ENCODE data around the gene ZPLD1.

ZPLD1 gene

DNA sequence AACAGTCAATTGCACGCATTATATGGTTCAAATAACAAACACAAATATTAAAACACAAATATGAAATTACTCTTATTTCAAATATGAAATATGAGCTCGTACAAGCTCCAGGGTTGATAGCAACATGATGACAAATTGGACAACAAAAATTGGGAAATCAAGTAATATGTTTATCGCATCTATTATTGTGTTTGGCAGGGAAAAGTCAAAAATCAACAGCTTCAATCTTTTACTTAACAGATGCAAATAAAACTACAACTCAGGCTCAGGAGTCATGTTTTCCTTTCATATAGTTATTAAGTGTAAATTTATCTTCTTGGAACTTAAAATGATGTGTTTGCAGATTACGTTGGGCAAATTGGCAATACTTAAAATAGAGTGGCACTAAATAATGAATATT is 41.4 kb downstream of the ZPLD1 start:
- Histone ChIP-seq H3K4me3 (ENCODE audit: severe bottlenecking) (no peak overlapping the region), H3K27ac (ENCODE audit: poor library complexity, severe bottlenecking) (no peak overlapping the region), H3K9me3 (ENCODE audit: severe bottlenecking) (no peaks in the 10 kb centered on the region), H3K4me1 (ENCODE audit: insufficient read depth, poor library complexity, severe bottlenecking) (no peaks in the 10 kb centered on the region), H3K27me3 (ENCODE audit: insufficient read depth, poor library complexity, severe bottlenecking) (no peaks in the 10 kb centered on the region), H3K36me3 (ENCODE audit: low read depth) (no peaks in the 10 kb centered on the region)
- DNase-seq (ENCODE audit: low spot score) (no peak), ATAC-seq (ENCODE audit: low read depth) (no peak)
- TF ChIP-seq, protein P1, sequence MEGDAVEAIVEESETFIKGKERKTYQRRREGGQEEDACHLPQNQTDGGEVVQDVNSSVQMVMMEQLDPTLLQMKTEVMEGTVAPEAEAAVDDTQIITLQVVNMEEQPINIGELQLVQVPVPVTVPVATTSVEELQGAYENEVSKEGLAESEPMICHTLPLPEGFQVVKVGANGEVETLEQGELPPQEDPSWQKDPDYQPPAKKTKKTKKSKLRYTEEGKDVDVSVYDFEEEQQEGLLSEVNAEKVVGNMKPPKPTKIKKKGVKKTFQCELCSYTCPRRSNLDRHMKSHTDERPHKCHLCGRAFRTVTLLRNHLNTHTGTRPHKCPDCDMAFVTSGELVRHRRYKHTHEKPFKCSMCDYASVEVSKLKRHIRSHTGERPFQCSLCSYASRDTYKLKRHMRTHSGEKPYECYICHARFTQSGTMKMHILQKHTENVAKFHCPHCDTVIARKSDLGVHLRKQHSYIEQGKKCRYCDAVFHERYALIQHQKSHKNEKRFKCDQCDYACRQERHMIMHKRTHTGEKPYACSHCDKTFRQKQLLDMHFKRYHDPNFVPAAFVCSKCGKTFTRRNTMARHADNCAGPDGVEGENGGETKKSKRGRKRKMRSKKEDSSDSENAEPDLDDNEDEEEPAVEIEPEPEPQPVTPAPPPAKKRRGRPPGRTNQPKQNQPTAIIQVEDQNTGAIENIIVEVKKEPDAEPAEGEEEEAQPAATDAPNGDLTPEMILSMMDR (IDR thresholded peaks at IDR 0.05; ENCODE audit: poor library complexity, severe bottlenecking) = no peak

DNA sequence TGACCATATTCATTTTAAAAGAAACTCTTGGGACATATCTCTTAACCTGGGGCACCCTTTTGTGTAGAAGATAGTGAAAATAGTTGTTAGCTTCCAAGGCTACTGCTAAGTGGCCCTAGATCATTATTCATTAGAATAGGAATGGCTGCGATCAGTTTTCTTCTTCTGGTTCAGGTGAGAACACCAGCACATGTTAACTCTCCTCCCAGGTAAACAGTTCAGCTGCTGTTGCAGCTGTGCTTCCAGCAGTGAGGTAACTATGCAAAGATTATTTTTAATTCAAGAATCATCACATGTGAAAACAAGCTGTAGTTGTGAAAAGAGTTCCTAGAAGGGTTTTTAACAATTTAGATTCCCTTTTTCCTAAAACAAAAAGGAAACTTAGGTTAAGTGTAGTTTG is 43.3 kb downstream of the ZPLD1 start:
- no peaks in the 10 kb centered on the region for H3K9me3 ChIP-seq (ENCODE audit: severe bottlenecking)
- H3K27ac ChIP-seq (ENCODE audit: poor library complexity, severe bottlenecking) = no peak overlapping the region
- no peaks in the 10 kb centered on the region for H3K27me3 ChIP-seq (ENCODE audit: insufficient read depth, poor library complexity, severe bottlenecking)
- ATAC-seq (ENCODE audit: low read depth) (no peak), DNase-seq (ENCODE audit: low spot score) (no peak)
- no peaks in the 10 kb centered on the region for H3K4me1 ChIP-seq (ENCODE audit: insufficient read depth, poor library complexity, severe bottlenecking)
- H3K36me3 ChIP-seq (ENCODE audit: low read depth) = no peaks in the 10 kb centered on the region
- no peak overlapping the region for H3K4me3 ChIP-seq (ENCODE audit: severe bottlenecking)
- TF ChIP-seq, protein P1 (IDR thresholded peaks at IDR 0.05; ENCODE audit: poor library complexity, severe bottlenecking) = no peak

DNA sequence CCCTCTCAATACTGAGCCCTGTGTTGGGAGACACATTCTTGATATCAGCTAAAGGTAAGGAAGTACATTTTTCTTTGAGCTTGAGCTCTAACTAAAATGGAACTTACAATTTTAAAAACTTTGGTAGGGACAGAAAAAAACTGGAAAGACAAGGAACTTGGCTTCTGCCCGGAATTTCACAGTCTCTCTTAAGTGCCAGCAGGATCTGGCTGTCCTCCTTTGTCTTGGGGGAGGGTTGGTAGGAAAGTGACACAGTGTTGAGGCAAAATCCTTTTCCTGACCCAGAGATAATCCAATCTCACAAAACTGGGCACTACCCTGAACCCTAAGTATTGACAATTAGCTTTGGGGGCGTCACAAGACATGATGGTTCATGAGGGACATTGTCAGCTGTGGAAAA is 45.3 kb downstream of the ZPLD1 start:
- no peaks in the 10 kb centered on the region for H3K27me3 ChIP-seq (ENCODE audit: insufficient read depth, poor library complexity, severe bottlenecking)
- no peak for ATAC-seq (ENCODE audit: low read depth)
- no peaks in the 10 kb centered on the region for H3K4me1 ChIP-seq (ENCODE audit: insufficient read depth, poor library complexity, severe bottlenecking)
- H3K9me3 ChIP-seq (ENCODE audit: severe bottlenecking) = no peaks in the 10 kb centered on the region
- DNase-seq (ENCODE audit: low spot score) = no peak
- H3K4me3 ChIP-seq (ENCODE audit: severe bottlenecking) = no peak overlapping the region
- H3K36me3 ChIP-seq (ENCODE audit: low read depth) = no peaks in the 10 kb centered on the region
- TF ChIP-seq, protein P1 (IDR thresholded peaks at IDR 0.05; ENCODE audit: poor library complexity, severe bottlenecking) = no peak
- no peak overlapping the region for H3K27ac ChIP-seq (ENCODE audit: poor library complexity, severe bottlenecking)

DNA sequence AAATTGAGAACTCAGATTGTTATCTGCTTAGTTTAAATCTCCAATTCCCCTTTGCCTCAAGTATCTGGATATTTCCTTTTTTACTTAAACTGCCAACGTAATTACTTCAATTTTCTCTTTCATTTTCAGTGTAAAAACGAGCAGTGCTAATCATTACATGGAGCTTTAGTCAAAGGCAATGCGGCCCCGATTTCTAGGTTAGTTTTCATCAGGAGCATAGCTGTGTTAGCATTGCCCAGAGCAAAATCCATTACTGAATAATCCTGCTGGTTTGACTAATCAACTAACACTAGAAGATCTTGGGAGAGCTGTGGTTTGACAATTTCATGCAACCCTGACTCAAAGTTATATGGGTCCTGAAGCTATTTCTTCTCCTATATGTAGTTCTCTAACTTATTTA is 46.2 kb downstream of the ZPLD1 start:
- H3K9me3 ChIP-seq (ENCODE audit: severe bottlenecking) = no peaks in the 10 kb centered on the region
- H3K4me3 ChIP-seq (ENCODE audit: severe bottlenecking) = no peak overlapping the region
- ATAC-seq (ENCODE audit: low read depth) (no peak), DNase-seq (ENCODE audit: low spot score) (no peak)
- H3K27ac ChIP-seq (ENCODE audit: poor library complexity, severe bottlenecking) = no peak overlapping the region
- no peaks in the 10 kb centered on the region for H3K4me1 ChIP-seq (ENCODE audit: insufficient read depth, poor library complexity, severe bottlenecking)
- TF ChIP-seq, protein P1 (IDR thresholded peaks at IDR 0.05; ENCODE audit: poor library complexity, severe bottlenecking) = no peak
- H3K36me3 ChIP-seq (ENCODE audit: low read depth) = no peaks in the 10 kb centered on the region
- H3K27me3 ChIP-seq (ENCODE audit: insufficient read depth, poor library complexity, severe bottlenecking) = no peaks in the 10 kb centered on the region

DNA sequence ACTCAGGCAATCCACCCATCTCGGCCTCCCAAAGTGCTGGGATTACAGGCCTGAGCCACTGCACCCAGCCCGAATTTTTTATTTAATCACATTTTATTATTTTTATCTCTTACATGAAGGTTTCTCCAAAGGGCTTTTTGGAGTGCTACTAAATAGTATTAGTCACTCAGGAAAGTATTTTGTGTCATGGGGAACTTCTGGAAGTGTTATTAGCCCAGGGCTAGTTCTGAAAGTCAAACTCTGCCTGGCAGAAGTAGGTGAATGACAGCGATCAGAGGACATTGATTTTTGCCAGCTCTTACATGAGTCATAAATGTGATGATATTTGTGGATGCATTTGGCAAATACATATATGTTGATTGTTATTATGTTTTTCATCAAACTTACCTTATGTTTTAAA is 48.7 kb downstream of the ZPLD1 start:
- no peak overlapping the region for H3K27ac ChIP-seq (ENCODE audit: poor library complexity, severe bottlenecking)
- no peaks in the 10 kb centered on the region for H3K9me3 ChIP-seq (ENCODE audit: severe bottlenecking)
- no peaks in the 10 kb centered on the region for H3K4me1 ChIP-seq (ENCODE audit: insufficient read depth, poor library complexity, severe bottlenecking)
- H3K4me3 ChIP-seq (ENCODE audit: severe bottlenecking) = no peak overlapping the region
- no peaks in the 10 kb centered on the region for H3K36me3 ChIP-seq (ENCODE audit: low read depth)
- TF ChIP-seq, protein P1 (IDR thresholded peaks at IDR 0.05; ENCODE audit: poor library complexity, severe bottlenecking) = no peak
- no peaks in the 10 kb centered on the region for H3K27me3 ChIP-seq (ENCODE audit: insufficient read depth, poor library complexity, severe bottlenecking)
- DNase-seq (ENCODE audit: low spot score) (no peak), ATAC-seq (ENCODE audit: low read depth) (0 out of 3 replicates have a peak, but pooled peaks have one; percentile 33)

All from RWPE2 (cell line).